HFF-Myc (cell line): ENCODE data around the gene AVPR1B.

Source experiments
- DNase-seq: peaks from one replicate; pipeline ENCODE4 v3.0.0-alpha.2; 2011; ENCODE audit warnings: low read depth; ENCODE audit errors: extremely low read depth
- H3K4me3 ChIP-seq: replicated peaks from 2 replicates; pipeline ENCODE4 v1.5.1; 2011; ENCODE audit warnings: low read depth, mild to moderate bottlenecking, control low read depth, low read length
- TF ChIP-seq, protein P1 (sequence below): IDR thresholded peaks from 2 replicates; pipeline ENCODE4 v1.5.1; 2012; ENCODE audit warnings: mild to moderate bottlenecking, low read depth, low read length, control low read depth; ENCODE audit errors: missing control alignments

The AVPR1B gene

DNA sequence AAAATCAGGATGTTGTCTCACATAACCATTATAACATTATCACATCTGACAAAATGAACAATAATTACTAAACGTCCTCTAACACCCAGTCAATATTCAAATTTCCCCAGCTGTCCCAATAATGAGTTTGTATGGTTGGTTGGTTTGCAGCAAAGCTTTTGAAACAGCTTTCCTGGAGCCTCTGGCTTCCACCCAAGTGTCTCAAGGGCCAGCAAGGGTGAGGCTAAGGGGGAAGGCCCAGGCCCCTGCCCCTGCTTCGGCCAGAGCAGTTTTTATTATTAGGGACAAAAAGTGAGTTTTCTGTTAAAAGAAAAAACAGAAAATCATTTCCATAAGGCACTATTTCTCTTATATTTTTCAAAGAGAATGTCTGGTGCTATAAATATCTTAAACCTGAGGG lies 19.1 kb upstream of the AVPR1B start:
- H3K4me3 ChIP-seq, result no peak overlapping the region
- TF ChIP-seq, protein P1, sequence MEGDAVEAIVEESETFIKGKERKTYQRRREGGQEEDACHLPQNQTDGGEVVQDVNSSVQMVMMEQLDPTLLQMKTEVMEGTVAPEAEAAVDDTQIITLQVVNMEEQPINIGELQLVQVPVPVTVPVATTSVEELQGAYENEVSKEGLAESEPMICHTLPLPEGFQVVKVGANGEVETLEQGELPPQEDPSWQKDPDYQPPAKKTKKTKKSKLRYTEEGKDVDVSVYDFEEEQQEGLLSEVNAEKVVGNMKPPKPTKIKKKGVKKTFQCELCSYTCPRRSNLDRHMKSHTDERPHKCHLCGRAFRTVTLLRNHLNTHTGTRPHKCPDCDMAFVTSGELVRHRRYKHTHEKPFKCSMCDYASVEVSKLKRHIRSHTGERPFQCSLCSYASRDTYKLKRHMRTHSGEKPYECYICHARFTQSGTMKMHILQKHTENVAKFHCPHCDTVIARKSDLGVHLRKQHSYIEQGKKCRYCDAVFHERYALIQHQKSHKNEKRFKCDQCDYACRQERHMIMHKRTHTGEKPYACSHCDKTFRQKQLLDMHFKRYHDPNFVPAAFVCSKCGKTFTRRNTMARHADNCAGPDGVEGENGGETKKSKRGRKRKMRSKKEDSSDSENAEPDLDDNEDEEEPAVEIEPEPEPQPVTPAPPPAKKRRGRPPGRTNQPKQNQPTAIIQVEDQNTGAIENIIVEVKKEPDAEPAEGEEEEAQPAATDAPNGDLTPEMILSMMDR, result no peak
- DNase-seq, result no peak

DNA sequence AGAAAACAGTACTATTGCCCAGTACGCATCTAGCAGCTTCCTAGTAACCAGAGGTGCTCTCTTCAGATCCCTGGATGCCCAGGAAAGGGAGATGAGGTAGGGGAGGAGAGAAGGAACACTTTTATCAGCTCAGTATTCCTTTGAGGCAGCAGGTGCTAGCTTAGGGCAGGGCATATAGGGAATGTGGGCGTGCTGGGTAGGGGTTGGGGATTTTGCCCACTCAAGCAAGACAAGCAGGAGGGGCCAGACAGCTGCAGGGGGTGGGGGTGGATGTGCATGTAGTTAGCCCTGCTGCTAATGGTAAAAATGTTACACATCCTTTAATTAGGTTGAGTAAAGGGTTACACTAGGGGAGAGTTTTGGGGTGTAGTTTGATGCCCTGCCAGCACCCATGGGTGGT lies 18.1 kb upstream of the AVPR1B start:
- no peak for DNase-seq
- no peak overlapping the region for H3K4me3 ChIP-seq
- TF ChIP-seq, protein P1, result no peak

DNA sequence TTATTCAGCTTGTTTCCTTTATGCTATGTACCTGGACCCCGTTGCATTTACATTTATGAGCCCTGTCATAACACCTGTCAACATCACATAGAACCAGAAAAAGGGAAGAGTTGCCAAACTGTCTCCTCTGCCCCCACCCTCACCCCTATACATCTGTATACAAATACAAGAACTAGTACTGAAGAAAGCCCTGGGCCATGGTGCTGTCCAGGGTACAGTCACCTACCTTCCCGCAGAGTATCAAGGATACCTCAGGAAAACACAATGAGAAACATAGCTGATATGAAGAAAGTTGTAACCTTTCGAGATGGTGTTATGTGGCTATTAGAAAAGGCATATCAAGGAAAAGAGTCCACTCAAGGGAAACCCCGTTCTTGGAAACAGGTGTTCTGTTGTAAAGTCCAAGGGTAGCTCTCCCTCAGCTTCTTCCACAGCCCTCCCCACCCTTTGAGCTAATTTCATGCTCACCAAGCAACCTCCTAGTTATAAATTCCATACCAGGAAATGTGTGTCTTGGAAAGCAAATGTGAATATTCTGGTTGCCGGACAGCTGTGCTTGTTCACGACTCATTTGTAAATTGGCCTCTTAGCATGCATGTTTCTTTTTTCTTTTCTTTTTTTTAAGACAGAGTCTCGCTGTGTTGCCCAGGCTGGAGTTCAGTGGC lies 16.7 kb upstream of the AVPR1B start:
- DNase-seq, result no peak
- TF ChIP-seq, protein P1, result no peak
- H3K4me3 ChIP-seq, result no peak overlapping the region

DNA sequence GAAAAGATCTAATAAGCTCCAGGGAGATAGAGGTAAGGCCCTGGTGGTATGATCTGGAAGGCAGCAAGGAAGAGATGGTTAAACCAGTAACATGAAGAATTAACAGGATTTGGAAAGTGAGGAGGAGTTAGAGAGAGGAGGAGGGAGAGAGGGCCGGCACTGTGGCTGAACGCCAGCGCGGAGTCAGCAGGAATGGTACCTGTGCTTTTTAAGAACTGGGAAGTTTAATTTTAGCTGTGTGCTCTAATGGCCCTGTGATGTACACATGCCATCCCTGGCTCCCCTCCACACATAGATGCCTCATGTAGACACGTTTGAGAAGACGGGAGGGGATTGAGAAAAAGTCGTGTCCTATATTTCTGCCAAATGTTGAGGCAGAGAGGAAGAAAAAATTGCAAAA lies 13.8 kb upstream of the AVPR1B start:
- no peak overlapping the region for H3K4me3 ChIP-seq
- no peak for DNase-seq
- TF ChIP-seq, protein P1, result no peak

DNA sequence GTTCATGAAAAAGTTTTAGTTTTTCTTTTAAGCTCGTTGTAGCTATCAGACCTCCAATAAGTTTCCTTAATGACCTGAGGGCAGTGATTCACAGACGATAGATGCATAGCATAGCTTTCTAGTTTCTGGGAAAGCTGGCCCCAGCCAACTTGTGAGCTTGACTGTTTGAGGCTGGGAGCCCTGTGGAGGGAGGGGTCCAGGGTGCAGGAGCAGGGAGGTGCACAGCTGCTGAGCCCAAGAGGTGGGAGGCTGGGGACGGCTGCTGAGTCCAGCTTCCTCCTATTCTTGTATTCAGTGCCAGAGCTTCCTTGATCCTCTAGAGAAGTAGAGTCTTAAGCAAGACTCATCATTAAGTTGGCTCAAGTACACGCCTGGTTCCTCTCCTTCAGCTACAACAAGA lies 11.0 kb upstream of the AVPR1B start:
- H3K4me3 ChIP-seq, result no peak overlapping the region
- no peak for DNase-seq
- TF ChIP-seq, protein P1, result no peak

DNA sequence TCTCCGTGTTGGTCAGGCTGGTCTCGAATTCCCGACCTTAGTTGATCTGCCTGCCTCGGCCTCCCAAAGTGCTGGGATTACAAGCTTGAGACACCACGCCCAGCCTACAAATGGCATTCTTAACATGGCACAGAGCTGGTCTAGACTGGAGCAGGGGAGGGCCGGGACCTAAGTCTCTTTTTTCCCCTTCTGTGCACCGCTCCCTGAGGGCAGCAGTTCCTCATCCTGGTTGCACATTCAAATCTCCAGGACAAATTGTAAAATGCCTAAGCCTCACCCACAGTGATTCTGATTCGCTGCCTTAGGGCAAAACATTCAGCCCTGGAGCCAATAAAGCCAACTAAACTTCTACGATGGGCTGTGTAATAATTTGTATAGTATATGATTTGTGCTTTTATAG lies 10.1 kb upstream of the AVPR1B start:
- TF ChIP-seq, protein P1, result no peak
- no peak for DNase-seq
- no peak overlapping the region for H3K4me3 ChIP-seq

DNA sequence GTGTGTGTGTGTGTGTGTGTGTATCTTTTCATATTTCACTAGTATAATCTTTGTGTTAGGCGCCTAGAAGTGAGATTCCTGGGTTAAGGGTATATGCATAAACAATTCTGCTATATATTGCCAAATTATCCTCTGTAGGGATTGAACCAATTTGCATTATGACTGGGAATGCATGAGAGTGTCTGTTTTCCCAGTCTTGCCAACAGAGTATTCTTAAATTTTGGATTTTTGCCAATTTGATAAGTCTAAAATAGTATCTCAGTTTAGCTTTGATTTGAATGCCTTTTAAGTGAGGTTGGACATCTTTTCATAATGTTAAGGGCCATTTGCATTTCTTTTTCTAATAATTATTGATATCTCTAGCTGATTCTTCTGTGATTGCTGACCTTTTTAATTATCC lies 8.2 kb upstream of the AVPR1B start:
- no peak for DNase-seq
- TF ChIP-seq, protein P1, result no peak
- H3K4me3 ChIP-seq, result no peak overlapping the region
